ENCODE results near the gene RALGPS2.
"Not testable (repeated sequence)": the region's sequence is repeated elsewhere in the genome, so short reads cannot be mapped to it uniquely, and the experiment has no call there.

Gene RALGPS2

DNA sequence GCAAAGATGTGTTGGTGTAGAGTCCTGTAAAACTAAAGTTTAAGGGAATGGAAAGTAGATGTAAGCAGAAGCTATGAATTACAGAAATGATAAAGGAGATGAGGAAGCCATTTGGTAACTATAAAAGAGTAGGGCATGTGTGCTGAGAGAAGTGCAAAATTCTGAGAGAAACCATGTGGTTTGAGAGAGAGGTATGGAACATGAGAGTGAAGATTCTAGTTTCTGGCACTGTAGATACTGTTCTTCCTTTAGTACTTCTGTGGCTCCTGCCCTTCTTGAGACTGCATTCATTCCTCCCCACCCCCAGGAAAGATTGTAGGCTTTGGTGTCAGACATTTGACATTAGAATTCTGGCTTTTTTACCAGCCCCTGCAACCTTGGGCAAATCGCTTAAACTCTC lies 15.4 kb downstream of the RALGPS2 start:
- in situ Hi-C loops (cut with HindIII; ENCODE audit: low sequenced_read_pairs): no loop called here

DNA sequence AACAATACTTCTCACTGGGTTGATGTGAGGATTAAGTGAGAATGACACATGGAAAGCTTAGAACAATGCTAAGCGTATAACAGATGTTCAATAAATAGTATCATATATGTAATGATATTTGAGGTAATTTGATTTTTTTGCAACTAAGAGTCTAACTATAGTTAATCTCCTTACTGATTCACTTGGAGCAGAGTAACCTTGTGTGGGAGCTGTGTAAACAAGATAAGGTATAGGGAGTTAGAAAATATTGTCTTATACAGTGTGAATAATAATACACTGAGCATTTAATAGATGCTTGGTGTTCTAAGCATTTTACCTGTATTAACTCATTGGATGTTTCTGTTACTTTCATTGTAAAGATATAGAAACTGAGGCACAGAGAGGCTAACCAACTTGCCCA lies 15.9 kb downstream of the RALGPS2 start:
- in situ Hi-C loops (cut with HindIII; ENCODE audit: low sequenced_read_pairs): no loop called here
- TF ChIP-seq, protein P1, sequence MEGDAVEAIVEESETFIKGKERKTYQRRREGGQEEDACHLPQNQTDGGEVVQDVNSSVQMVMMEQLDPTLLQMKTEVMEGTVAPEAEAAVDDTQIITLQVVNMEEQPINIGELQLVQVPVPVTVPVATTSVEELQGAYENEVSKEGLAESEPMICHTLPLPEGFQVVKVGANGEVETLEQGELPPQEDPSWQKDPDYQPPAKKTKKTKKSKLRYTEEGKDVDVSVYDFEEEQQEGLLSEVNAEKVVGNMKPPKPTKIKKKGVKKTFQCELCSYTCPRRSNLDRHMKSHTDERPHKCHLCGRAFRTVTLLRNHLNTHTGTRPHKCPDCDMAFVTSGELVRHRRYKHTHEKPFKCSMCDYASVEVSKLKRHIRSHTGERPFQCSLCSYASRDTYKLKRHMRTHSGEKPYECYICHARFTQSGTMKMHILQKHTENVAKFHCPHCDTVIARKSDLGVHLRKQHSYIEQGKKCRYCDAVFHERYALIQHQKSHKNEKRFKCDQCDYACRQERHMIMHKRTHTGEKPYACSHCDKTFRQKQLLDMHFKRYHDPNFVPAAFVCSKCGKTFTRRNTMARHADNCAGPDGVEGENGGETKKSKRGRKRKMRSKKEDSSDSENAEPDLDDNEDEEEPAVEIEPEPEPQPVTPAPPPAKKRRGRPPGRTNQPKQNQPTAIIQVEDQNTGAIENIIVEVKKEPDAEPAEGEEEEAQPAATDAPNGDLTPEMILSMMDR (IDR thresholded peaks at IDR 0.05; ENCODE audit: low read depth, low read length, missing control alignments): no peak
- no peak overlapping the region for H3K4me3 ChIP-seq (ENCODE audit: low read depth, low read length)
- DNase-seq (ENCODE audit: low read depth): no peak

More for the DNA sequence above, 15.4 kb downstream of the RALGPS2 start:
- H3K4me3 ChIP-seq (ENCODE audit: low read depth, low read length): no peak overlapping the region
- TF ChIP-seq, protein P1 (IDR thresholded peaks at IDR 0.05; ENCODE audit: low read depth, low read length, missing control alignments): no peak
- DNase-seq (ENCODE audit: low read depth): no peak

DNA sequence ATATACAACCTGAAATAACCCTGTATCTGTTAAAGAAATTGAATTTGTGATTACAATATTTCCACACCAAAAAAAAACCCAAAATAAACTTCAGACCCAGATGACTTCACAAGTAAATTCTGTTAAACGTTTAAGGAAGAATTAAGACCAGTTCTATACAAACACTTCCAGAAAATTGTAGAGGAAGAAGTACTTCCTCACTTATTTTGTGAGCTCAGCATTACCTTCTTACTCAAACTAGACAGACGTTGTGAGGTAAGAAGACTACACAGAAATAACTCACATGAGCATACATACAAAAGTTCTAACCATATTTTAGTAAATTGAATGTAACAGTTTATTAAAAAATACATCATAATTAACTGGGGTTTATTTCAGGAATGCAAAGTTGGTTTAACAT lies 18.8 kb downstream of the RALGPS2 start:
- in situ Hi-C loops (cut with HindIII; ENCODE audit: low sequenced_read_pairs): no loop called here
- TF ChIP-seq, protein P1 (IDR thresholded peaks at IDR 0.05; ENCODE audit: low read depth, low read length, missing control alignments): no peak
- no peak overlapping the region for H3K4me3 ChIP-seq (ENCODE audit: low read depth, low read length)
- no peak for DNase-seq (ENCODE audit: low read depth)

DNA sequence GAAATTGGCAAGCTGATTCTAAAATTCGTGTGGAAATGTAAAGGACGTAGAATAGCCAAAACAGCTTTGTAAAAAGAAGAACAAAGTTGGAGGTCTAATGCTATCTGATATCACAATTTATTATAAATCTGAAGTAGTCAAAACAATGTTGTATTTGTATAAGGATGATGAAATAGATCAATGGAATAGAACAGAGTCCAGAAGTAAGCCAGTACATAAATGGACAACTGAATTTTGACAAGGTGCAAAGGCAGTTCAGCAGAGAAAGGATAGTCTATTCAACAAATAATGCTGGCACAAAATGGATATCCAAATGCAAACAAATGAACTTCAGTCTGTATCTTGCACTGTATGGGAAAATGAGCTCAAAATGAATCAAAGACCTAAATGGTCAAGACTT lies 20.2 kb downstream of the RALGPS2 start:
- DNase-seq (ENCODE audit: low read depth): no peak
- TF ChIP-seq, protein P1 (IDR thresholded peaks at IDR 0.05; ENCODE audit: low read depth, low read length, missing control alignments): no peak

DNA sequence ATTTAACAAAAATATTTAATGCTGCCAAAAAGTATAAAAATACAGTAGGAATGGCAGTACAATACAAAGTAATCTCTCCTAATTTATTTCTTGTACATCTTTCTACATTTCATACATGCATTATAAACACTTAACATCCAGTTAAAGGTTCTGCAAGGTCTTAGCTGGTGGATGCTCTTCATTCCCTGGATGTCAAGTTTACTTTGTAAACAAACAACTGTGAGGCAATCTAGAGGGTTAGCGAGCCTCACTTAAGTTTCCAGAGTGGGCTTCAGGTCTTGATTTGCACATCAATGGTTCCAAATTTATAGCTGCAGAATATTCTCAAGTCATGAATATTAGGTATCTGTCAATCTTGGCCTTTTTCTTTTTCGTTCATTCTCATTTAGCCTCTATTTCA lies 21.3 kb downstream of the RALGPS2 start:
- TF ChIP-seq, protein P1 (IDR thresholded peaks at IDR 0.05; ENCODE audit: low read depth, low read length, missing control alignments): no peak
- in situ Hi-C loops (cut with HindIII; ENCODE audit: low sequenced_read_pairs): no loop called here
- H3K4me3 ChIP-seq (ENCODE audit: low read depth, low read length): no peak overlapping the region
- no peak for DNase-seq (ENCODE audit: low read depth)

More for the DNA sequence above, 20.2 kb downstream of the RALGPS2 start:
- in situ Hi-C loops (cut with HindIII; ENCODE audit: low sequenced_read_pairs): no loop called here
- H3K4me3 ChIP-seq (ENCODE audit: low read depth, low read length): no peak overlapping the region

DNA sequence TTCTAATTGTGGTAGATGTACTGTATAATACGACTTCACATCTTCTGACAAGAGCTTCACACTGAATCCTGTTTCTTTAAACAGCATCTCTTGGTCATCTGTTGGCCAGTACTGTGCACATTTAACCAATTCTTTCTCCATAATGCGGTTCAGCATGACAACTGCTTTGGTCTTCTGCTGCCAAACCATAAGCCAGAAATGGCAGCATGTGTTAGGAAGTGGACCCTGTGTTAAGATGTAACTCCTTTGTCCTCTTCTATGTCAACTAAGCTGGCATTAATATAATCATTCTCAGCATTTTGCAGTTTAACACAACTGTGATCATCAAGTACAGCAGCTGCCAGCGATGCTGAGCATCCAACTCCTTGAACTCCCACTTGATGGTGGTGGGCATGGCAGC lies 22.3 kb downstream of the RALGPS2 start:
- DNase-seq (ENCODE audit: low read depth); in situ Hi-C loops (cut with HindIII; ENCODE audit: low sequenced_read_pairs); H3K4me3 ChIP-seq (ENCODE audit: low read depth, low read length): not testable (repeated sequence)

DNA sequence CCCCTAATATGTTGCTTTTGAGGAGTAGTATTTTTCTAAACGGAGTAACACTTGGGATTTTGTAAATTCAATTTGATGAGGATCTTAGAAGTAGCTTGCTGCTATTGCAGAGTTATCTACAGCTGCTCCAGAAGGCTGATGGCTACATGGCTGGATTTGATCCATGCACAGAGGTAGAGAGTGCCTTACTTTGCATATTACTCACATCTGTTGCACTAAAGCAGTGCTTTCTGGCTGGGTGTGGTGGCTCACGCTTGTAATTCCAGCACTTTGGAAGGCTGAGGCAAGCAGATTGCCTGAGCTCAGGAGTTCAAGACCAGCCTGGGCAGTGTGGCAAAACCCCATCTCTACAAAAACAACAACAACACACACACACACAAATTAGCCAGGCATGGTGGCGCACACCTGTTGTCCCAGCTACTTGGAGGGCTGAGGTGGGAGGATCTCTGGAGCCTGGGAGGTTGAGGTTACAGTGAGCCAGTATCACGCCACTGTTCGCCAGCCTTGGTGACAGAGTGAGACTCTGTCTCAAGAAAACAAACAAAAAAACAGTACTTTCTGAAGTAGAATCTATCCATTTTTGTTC lies 24.6 kb downstream of the RALGPS2 start:
- in situ Hi-C loops (cut with HindIII; ENCODE audit: low sequenced_read_pairs): no loop called here
- TF ChIP-seq, protein P1 (IDR thresholded peaks at IDR 0.05; ENCODE audit: low read depth, low read length, missing control alignments): no peak

More for the DNA sequence above, 24.6 kb downstream of the RALGPS2 start:
- no peak overlapping the region for H3K4me3 ChIP-seq (ENCODE audit: low read depth, low read length)
- DNase-seq (ENCODE audit: low read depth): no peak

All from astrocyte of the cerebellum (primary cell).